NK-92 (cell line): ENCODE measurements around the gene NPEPPS.
"Not testable (repeated sequence)": the region's sequence is repeated elsewhere in the genome, so short reads cannot be mapped to it uniquely, and the experiment has no call there.

ENCODE experiments used
- DNase-seq: peaks from one replicate; lab custom pipeline; 2025; ENCODE audit not compliant: unreplicated experiment; lab: John Stamatoyannopoulos, UW

NPEPPS gene, protein sequence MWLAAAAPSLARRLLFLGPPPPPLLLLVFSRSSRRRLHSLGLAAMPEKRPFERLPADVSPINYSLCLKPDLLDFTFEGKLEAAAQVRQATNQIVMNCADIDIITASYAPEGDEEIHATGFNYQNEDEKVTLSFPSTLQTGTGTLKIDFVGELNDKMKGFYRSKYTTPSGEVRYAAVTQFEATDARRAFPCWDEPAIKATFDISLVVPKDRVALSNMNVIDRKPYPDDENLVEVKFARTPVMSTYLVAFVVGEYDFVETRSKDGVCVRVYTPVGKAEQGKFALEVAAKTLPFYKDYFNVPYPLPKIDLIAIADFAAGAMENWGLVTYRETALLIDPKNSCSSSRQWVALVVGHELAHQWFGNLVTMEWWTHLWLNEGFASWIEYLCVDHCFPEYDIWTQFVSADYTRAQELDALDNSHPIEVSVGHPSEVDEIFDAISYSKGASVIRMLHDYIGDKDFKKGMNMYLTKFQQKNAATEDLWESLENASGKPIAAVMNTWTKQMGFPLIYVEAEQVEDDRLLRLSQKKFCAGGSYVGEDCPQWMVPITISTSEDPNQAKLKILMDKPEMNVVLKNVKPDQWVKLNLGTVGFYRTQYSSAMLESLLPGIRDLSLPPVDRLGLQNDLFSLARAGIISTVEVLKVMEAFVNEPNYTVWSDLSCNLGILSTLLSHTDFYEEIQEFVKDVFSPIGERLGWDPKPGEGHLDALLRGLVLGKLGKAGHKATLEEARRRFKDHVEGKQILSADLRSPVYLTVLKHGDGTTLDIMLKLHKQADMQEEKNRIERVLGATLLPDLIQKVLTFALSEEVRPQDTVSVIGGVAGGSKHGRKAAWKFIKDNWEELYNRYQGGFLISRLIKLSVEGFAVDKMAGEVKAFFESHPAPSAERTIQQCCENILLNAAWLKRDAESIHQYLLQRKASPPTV

GRCh38 chr17:47530557-47531232 is at the start of gene NPEPPS:
Gene NPEPPS (plus strand): TSS chr17:47531108. CDS start chr17:47531301, 193 bp downstream.
- peak; percentile 38 for DNase-seq

DNA sequence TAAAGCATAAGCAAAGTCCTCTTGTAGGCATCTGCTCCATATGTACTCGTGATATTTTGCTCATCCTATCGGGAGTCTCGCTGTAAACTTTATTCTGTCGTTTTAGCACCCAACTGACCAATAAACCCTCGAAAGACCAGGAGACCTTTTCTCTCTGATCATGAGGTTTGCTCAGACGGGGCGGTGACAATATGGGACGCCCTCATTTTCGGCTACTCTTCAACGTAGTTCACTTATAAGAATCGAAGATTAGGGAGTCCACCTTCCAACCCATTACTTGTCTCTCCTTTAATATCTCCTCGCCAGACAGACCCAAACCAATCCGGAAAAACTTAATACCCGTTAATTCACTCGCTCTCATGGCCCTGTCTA is 39.1 kb upstream of the NPEPPS start:
- DNase-seq: not testable (repeated sequence)

DNA sequence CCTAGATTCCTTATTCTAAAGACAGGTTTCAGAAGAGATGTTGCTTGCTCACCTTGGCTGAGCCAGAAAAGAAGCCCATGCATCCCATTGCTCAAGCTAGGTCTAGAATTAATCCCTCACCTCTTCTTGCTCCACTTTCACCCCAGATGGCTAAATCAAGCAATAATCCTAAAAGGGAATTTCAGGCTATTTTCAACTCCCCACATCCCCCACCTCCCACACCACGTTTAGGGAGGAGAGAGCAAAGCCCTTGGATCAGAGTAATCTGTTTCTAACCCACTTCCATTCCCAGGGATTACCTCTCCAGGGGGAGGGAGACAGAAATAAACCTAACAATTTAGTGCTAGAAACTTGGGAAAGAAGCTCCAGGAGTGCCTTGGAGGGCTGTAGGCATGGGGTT is 31.8 kb upstream of the NPEPPS start:
- not testable (repeated sequence) for DNase-seq

DNA sequence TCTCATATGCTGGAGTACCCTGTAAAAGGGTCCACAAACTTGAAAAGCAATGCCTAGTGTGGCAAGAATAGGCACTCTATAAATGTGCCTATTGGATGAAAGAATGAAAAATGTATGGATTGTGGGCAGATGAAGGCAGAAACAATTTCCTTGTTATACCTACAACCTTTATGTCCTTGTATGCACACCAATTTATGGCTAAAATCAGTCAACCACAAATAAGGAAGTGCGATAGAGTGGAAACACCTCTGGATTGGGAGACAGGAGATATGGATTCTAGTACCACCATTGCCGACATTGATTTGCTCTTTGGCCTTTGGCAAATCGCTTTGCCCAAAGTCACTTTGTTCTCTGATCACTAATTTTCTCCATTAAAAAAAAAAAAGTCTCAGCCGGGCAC is 31.4 kb upstream of the NPEPPS start:
- DNase-seq: not testable (repeated sequence)

- DNase-seq: not testable (repeated sequence)
These were observed 30.3 kb upstream of the NPEPPS start for GRCh38 chr17:47500620-47501019.

DNA sequence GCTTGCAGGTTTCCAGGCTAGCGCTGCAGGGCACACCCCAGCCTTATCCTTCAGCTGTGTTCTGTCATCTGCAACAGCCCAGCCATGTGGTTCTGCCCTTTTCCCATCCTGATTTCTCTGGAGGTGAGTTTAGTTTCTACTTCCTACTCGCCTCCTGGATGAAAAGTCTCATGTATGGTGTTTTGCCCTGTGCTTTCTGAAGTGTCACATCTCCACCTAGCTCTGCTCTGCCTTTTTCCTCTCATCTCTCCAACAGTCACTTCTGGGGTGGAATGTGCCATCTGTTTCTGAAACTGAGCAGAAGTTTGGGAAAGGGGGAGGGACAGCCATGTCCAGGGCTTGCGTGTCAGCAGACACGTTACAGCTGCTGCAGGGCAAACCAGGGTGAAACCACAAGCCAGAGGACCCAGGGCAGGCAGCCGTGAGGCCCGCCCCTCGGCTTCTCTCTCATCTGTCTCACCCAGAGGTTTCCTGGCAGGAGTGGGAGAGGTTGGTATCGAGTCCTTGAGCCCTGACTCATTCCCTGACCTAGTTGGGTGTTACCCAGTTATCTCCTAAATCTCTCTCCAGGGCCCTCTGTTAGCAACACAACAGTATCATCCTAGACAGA is 28.7 kb upstream of the NPEPPS start:
- DNase-seq: not testable (repeated sequence)

DNA sequence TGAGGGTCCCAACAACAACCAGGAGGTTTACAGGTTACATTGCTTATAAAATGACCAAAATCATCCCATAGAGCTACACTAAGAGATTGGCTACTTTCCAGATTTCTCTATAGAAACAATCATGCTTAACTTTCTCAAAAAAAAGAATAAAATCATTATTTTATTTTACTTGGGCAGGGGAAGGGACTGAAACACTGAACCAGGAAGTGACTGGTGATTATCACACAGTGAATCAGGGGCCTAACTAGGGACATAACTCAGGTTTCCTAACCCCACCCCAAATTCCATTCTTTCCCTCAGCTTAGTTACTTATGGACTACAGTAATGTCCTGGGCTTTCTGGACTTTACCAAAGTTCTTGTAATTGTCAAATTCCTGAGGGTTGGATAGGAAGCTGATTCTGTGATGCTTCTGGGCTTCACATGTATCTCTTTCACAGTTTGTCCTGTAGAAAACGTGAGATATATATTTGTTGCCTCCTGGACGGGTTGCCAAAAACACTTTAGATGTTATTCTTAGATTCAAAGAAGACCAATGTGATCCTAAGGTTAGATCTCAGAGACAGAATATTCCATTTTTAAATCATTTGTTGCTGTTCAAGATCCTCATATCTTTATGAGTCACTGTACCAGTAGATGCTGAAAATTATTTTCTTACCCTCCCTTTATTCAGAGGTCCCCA is 28.0 kb upstream of the NPEPPS start:
- DNase-seq: not testable (repeated sequence)

DNA sequence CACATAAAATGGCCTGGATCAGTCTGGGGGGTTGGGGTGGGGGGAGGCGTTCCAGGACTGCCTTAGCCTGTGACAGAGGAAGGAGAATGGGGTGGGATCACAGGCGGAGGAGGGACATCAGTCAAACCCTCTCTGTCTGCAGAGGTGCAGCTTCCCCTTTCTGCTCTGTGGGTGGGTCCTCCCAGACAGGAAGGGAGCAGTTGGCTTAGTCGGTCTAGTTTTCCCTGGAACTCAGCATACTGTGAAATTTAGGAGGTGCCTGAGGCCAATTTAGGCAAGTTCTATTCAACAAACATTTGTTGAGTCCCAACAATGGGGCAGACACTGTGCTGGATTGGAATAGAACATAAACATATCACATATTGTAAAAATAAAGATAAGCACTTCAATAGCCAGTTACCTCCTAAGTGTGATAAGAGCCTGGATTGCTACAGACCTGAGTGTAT is 19.2 kb upstream of the NPEPPS start:
- not testable (repeated sequence) for DNase-seq

DNA sequence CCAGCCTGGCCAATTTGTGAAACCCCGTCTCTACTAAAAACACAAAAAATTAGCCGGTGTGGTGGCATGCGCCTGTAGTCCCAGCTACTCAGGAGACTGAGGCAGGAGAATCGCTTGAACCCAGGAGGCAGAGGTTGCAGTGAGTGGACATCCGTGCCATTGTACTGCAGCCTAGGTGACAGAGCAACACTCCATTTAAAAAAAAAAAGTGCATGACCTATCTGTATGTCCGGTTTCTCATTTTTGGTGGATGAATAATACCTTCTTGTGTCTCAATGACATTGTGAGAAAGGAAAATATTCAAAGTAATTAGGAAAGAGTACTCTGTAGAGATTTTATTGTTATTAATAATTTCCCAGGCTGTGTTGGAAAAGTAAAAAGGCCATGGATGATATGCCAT is 17.6 kb upstream of the NPEPPS start:
- not testable (repeated sequence) for DNase-seq

- DNase-seq: not testable (repeated sequence)
These were observed 12.0 kb upstream of the NPEPPS start for GRCh38 chr17:47518880-47519279.

DNA sequence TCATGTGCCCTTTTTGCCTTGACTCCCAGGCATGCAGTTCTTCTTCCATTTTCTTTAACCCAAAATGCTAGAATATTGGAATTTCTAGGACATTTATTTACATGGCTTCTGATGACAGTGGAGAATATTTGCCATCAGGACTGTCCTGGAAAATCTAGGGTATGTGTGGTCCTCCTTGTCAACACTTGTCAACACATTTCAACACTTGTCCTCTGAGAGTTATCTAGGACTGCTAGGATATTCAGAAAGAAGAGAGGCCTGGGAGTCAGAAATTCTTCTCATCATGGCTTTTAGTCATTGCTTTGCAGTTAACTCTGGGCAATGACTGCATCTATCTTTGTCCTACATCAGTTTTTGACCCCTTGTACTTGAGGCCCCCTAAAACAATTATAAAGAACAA is 11.5 kb upstream of the NPEPPS start:
- not testable (repeated sequence) for DNase-seq

GRCh38 chr17:47520279-47520678 is 10.6 kb upstream of the NPEPPS start:
- DNase-seq: not testable (repeated sequence)

DNA sequence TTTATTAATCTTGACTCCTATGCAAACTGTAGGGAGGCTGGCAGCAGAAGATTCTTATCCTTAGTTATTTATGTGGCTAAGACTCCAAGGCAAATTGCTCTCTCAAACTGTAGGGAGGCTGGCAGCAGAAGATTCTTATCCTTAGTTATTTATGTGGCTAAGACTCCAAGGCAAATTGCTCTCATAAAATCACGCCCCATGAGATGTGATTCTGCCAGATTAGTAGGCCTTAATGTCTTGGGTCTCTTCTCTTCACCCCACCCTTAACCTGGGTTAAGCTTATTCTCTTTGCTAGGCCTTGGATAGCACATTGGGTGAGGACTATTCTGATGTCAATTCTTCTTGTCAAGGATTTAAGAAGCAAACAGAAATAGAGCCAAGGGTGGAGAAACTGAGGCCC is 9.5 kb upstream of the NPEPPS start:
- DNase-seq: not testable (repeated sequence)

DNA sequence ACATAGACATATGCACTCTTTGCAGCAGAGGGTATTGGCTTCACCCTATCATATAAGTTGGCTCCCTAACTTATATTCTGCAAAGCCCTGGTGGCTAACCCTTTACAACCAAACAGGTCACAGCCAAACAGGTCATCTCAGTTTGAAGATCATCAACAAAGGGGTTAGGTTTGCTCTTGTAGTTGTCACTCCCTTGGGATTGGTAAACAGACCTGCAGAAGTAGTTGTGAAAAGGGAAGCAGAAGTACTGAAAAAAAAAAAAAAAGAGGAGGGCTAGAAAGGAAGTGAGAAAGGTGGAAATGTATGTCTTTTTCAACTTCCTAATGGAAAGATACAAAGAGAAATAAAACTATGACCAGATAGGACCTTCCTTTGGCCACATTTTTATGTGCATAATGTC is 8.6 kb upstream of the NPEPPS start:
- DNase-seq: not testable (repeated sequence)

DNA sequence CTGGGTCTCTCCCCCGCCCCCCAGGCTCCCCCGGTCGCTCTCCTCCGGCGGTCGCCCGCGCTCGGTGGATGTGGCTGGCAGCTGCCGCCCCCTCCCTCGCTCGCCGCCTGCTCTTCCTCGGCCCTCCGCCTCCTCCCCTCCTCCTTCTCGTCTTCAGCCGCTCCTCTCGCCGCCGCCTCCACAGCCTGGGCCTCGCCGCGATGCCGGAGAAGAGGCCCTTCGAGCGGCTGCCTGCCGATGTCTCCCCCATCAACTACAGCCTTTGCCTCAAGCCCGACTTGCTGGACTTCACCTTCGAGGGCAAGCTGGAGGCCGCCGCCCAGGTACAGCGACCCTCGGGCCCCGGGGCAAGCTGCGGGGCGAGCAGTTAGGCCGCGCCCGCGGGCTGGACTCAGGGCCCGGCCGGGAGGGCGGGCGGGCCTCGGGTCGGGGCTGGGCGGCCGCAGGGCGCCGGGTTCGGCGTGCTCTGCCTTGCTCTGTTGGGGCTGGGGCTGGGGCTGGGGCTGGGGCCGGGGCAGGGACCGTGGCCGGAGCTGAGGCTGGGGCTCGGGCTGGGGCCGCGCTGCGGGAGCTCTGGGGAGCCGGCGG is 419 bp downstream of the NPEPPS start:
- DNase-seq: not testable (repeated sequence)

DNA sequence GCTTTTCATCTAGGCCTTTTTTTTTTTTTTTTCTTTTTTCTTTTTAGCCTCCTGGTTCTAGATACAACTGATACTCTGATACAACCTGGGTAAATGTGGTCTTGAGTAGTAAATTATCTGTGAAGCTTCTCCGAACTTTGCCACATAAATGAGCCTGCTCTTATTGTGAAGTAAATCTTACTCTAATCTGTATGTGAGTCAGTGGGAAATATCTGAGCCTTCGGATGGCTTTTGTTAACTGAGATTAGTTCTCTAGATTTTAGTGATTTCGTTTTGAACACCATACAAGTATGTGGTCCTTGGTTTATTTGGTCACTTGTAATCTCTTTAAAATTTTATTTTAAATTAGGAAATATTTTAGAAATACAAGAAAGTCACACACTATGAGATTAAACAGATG is 8.2 kb downstream of the NPEPPS start:
- DNase-seq: not testable (repeated sequence)

DNA sequence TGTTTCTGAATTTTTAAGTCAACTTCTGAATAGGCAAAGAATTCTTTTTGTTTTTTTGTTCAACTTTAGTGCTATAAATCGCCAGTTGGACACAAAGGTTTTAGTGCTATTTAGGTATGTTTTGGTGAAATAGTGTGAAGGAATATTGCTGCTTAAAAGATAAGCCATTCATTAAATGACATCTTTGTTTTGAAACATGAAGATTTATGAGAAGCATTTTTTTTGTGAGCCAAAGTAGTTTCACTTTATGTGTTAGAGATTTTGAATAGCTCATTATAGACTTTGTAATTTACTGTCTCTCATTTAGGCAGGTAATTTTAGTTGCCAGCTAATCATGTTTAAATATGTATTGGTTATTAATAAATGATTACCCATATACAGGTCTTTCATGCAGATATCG is 10.8 kb downstream of the NPEPPS start:
- not testable (repeated sequence) for DNase-seq

DNA sequence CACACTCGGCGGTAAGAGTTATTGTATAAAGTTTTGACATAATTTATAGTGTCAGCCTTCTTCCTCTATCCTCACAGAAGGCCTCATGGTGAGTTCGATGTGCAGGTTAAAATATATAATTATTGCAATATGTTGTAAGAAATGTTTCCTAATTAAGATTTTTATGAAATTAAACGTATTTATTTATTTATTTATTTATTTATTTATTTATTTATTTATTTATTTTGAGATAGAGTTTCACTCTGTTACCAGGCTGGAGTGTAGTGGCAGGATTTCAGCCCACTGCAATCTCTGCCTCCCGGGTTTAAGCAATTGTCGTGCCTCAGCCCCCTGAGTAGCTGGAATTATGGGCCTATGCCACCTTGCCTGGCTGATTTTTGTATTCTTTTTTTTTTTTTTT is 13.4 kb downstream of the NPEPPS start:
- not testable (repeated sequence) for DNase-seq

- DNase-seq: not testable (repeated sequence)
These were observed 23.8 kb downstream of the NPEPPS start for GRCh38 chr17:47554733-47555132.

DNA sequence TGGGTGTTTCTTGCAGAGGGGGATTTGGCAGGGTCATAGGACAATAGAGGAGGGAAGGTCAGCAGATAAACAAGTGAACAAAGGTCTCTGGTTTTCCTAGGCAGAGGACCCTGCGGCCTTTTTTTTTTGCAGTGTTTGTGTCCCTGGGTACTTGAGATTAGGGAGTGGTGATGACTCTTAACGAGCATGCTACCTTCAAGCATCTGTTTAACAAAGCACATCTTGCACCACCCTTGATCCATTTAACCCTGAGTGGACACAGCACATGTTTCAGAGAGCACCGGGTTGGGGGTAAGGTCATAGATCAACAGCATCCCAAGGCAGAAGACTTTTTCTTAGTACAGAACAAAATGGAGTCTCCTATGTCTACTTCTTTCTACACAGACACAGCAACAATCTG is 25.2 kb downstream of the NPEPPS start:
- DNase-seq: not testable (repeated sequence)
